HepG2 (cell line): Measurements from ENCODE around the gene GNG12. TPM values are rescaled to one million over a fixed set of nuclear protein-coding genes. Genes with fewer than 3 reads are reported as not detected.

Experiments used
- BHLHE40 ChIP-seq: IDR thresholded peaks from 2 replicates; pipeline ENCODE4 v1.6.1; 2011; ENCODE audit warnings: low read length, improper control_type of control experiment
- KDM2A ChIP-seq: sonication (generic); formaldehyde crosslinking; IDR thresholded peaks from 2 replicates; pipeline ENCODE4 v1.4.0; 2020; ENCODE audit warnings: low read depth, missing genetic modification reagents, borderline replicate concordance
- NCOR1 ChIP-seq: fragments of 200-600 bp; sonication (generic); IDR thresholded peaks from 2 replicates; pipeline ENCODE4 v1.7.0; 2017; ENCODE audit warnings: antibody characterized with exemption, low read length, borderline replicate concordance
- PRDM15 ChIP-seq: sonication (generic); formaldehyde crosslinking; IDR thresholded peaks from 2 replicates; pipeline ENCODE4 v1.4.0; 2020; ENCODE audit warnings: missing genetic modification reagents
- REPIN1 ChIP-seq: sonication (generic); formaldehyde crosslinking; IDR thresholded peaks from 2 replicates; pipeline ENCODE4 v1.8.0; 2022; ENCODE audit warnings: missing genetic modification reagents, low read depth, mild to moderate bottlenecking, borderline replicate concordance
- SMARCE1 ChIP-seq: fragments of 450-650 bp; IDR thresholded peaks from 2 replicates; pipeline ENCODE4 v1.6.1; 2017; ENCODE audit warnings: borderline replicate concordance
- TFDP2 ChIP-seq: sonication (generic); formaldehyde crosslinking; IDR thresholded peaks from 2 replicates; pipeline ENCODE4 v1.4.0; 2020; ENCODE audit warnings: missing genetic modification reagents
- ZBTB25 ChIP-seq: IDR thresholded peaks from 2 replicates; pipeline ENCODE4 v1.6.1; 2018; ENCODE audit warnings: missing genetic modification reagents
- ZFX ChIP-seq: sonication (generic); formaldehyde crosslinking; IDR thresholded peaks from 2 replicates; pipeline ENCODE4 v1.4.0; 2020; ENCODE audit warnings: mild to moderate bottlenecking, low read depth, missing genetic modification reagents, moderate library complexity
- ZNF256 ChIP-seq: sonication (generic); formaldehyde crosslinking; conservative IDR thresholded peaks from 2 replicates; pipeline ENCODE4 v1.4.0; 2020; ENCODE audit warnings: missing genetic modification reagents
- ZNF512 ChIP-seq: sonication (generic); formaldehyde crosslinking; IDR thresholded peaks from 2 replicates; pipeline ENCODE4 v1.4.0; 2020; ENCODE audit warnings: mild to moderate bottlenecking, missing genetic modification reagents
- ZNF570 ChIP-seq: sonication (generic); formaldehyde crosslinking; IDR thresholded peaks from 2 replicates; pipeline ENCODE4 v1.4.0; 2020; ENCODE audit warnings: mild to moderate bottlenecking, missing genetic modification reagents, borderline replicate concordance
- ZNF589 ChIP-seq: sonication (generic); formaldehyde crosslinking; conservative IDR thresholded peaks from 2 replicates; pipeline ENCODE4 v1.8.0; 2022; ENCODE audit warnings: mild to moderate bottlenecking, moderate library complexity, missing genetic modification reagents
- ZNF652 ChIP-seq: IDR thresholded peaks from 2 replicates; pipeline ENCODE4 v1.6.1; 2016; ENCODE audit warnings: low read depth, borderline replicate concordance
- polyA plus RNA-seq, 8 experiments: library from polyadenylated mRNA; depleted of rRNA in 3 of 8; stranded (reverse) in 7 of 8; unstranded in 1 of 8; fragments of >200 nt; fragmentation: Illumina TruSeq in 4 of 8; extraction: Trizol in 4 of 8; gene quantifications; 2 replicates each; pipeline versions ENCODE4 v1.2.1 to v1.2.3, GENCODE V29; 2011 to 2016; ENCODE audit warnings: low read depth in 4 of 8, missing spikeins in 1 of 8, mixed read lengths in 1 of 8; ENCODE audit not compliant: insufficient read depth in 1 of 8
- total RNA-seq, 5 experiments: library from RNA; depleted of rRNA; stranded (reverse); fragments of >200 nt; fragmentation: Illumina TruSeq; extraction: Trizol; gene quantifications; 2 replicates each; pipeline ENCODE4 v1.2.3, GENCODE V29; 2016; ENCODE audit warnings: low read depth in 1 of 5
- TF ChIP-seq, protein P1 (sequence below): sonication (generic); formaldehyde crosslinking; IDR thresholded peaks from 2 replicates; pipeline ENCODE4 v1.4.0; 2020; ENCODE audit warnings: missing genetic modification reagents, mild to moderate bottlenecking, borderline replicate concordance
- TF ChIP-seq, protein P2 (sequence below): IDR thresholded peaks from 2 replicates; pipeline ENCODE4 v1.6.1; 2016; ENCODE audit warnings: missing genetic modification reagents, missing compliant biosample characterization

GNG12 gene
- total and polyA plus RNA-seq, 2 of the 13 experiments (the other 11 are each of a cell fraction or from before 2014, with no cell fraction given), result 0.11 TPM

DNA sequence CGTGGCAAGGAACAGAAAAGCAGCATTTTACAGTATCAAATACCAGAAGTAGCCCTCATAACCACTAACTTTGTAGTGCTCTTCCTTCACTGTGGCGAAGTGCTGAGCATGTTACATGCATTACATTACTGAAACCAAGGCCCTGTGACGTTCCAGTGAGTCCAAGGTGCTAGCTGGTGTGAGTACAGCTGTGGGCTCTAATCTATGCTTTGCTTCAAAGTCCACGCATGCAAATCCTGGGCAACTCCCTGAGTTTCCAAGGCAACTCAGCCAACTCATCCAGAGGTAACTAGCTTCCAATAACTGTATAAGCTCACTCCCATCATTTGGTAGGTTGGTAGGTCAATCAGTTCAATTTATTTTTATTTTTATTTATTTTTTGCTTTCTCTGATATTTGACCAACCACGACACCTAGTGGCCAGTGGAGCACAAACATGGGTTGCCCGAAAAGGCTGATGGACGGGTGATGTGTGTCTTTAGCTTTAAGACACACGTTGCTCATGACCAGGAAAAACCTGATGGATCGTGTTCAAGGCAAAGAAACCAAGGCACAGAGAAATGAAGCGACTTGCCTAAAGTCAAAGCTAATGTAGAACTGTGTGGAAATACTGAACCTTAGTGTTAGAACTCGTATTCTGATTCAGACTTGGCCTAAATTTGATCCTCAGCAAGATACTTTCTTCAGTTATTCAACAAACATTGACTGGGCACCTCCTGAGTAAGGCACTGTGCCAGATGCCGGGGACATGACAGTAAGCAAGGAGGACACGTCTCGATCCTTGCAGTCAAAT is 73.0 kb downstream of the GNG12 start (continued):
- TF ChIP-seq, protein P1, sequence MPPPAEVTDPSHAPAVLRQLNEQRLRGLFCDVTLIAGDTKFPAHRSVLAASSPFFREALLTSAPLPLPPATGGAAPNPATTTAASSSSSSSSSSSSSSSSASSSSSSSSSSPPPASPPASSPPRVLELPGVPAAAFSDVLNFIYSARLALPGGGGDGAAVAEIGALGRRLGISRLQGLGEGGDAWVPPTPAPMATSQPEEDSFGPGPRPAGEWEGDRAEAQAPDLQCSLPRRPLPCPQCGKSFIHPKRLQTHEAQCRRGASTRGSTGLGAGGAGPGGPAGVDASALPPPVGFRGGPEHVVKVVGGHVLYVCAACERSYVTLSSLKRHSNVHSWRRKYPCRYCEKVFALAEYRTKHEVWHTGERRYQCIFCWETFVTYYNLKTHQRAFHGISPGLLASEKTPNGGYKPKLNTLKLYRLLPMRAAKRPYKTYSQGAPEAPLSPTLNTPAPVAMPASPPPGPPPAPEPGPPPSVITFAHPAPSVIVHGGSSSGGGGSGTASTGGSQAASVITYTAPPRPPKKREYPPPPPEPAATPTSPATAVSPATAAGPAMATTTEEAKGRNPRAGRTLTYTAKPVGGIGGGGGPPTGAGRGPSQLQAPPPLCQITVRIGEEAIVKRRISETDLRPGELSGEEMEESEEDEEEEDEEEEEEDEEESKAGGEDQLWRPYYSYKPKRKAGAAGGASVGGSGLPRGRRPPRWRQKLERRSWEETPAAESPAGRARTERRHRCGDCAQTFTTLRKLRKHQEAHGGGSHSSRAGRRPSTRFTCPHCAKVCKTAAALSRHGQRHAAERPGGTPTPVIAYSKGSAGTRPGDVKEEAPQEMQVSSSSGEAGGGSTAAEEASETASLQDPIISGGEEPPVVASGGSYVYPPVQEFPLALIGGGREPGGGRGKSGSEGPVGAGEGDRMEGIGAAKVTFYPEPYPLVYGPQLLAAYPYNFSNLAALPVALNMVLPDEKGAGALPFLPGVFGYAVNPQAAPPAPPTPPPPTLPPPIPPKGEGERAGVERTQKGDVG (CRISPR knock-in tag), result no peak
- 0 out of 2 replicates have a peak, but pooled peaks have one; percentile 43 for TF ChIP-seq REPIN1 (CRISPR knock-in tag)
- TF ChIP-seq ZNF570 (CRISPR knock-in tag), result no peak
- TF ChIP-seq ZNF256 (CRISPR knock-in tag), result no peak
- no peak for TF ChIP-seq ZNF512 (CRISPR knock-in tag)
- no peak for TF ChIP-seq ZNF652 (CRISPR knock-in tag)
- TF ChIP-seq TFDP2 (CRISPR knock-in tag), result no peak
- no peak for TF ChIP-seq PRDM15
- TF ChIP-seq ZFX (CRISPR knock-in tag), result no peak
- 0 out of 2 replicates have a peak, but pooled peaks have one; percentile 17 for TF ChIP-seq ZBTB25 (CRISPR knock-in tag)
- TF ChIP-seq, protein P2, sequence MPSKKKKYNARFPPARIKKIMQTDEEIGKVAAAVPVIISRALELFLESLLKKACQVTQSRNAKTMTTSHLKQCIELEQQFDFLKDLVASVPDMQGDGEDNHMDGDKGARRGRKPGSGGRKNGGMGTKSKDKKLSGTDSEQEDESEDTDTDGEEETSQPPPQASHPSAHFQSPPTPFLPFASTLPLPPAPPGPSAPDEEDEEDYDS (CRISPR knock-in tag), result 0 out of 2 replicates have a peak, but pooled peaks have one; percentile 18
- peak; percentile 87 for TF ChIP-seq NCOR1
- peak; percentile 50; the same call in 1 of the 2 replicates for TF ChIP-seq KDM2A (CRISPR knock-in tag)
- TF ChIP-seq SMARCE1, result no peak
- TF ChIP-seq BHLHE40, result peak; percentile 17; the same call in 1 of the 2 replicates
- no peak for TF ChIP-seq ZNF589 (CRISPR knock-in tag)
